H54 (cell line): ENCODE results near the gene INSIG1.

Source experiments
- DNase-seq: peaks from one replicate; pipeline ENCODE4 v3.0.0; 2011; ENCODE audit warnings: low spot score, mixed read lengths; ENCODE audit not compliant: insufficient read length
- FAIRE-seq: peaks from 3 replicates; lab custom pipeline; 2011; peaks lifted over from hg19 to GRCh38; lab: Jason Lieb, UNC
- POLR2A ChIP-seq: IDR thresholded peaks from 2 replicates; pipeline ENCODE4 v1.6.1; 2011; ENCODE audit warnings: low read depth, mild to moderate bottlenecking, low read length

The INSIG1 gene

GRCh38 chr7:155340721-155341120 is 43.0 kb downstream of the INSIG1 start:
- DNase-seq: no peak
- no peak for TF ChIP-seq POLR2A
- FAIRE-seq: no peak

DNA sequence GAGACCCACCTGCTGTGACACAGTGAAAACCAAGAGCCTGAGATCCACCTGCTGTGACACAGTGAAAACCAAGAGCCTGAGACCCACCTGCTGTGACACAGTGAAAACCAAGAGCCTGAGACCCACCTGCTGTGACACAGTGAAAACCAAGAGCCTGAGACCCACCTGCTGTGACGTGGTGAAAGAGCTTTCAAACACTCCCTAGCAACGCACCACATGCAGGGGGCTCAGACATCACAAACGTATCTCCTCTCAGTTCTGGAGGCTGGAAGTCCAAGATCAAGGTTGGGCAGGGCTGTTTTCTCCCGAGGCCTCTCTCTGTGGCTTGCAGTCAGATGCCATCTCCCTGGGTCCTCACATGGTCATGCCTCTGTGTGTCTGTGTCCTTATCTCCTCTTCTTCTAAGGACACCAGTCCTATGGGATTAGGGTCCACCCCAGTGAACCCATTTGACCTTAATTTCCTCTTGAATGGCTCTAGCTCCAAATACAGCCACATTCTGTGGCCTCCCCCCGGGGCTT is 43.8 kb downstream of the INSIG1 start:
- no peak for FAIRE-seq
- no peak for TF ChIP-seq POLR2A
- no peak for DNase-seq

- DNase-seq (no peak), FAIRE-seq (no peak)
- no peak for TF ChIP-seq POLR2A
These were observed 44.6 kb downstream of the INSIG1 start for GRCh38 chr7:155342313-155342712.

DNA sequence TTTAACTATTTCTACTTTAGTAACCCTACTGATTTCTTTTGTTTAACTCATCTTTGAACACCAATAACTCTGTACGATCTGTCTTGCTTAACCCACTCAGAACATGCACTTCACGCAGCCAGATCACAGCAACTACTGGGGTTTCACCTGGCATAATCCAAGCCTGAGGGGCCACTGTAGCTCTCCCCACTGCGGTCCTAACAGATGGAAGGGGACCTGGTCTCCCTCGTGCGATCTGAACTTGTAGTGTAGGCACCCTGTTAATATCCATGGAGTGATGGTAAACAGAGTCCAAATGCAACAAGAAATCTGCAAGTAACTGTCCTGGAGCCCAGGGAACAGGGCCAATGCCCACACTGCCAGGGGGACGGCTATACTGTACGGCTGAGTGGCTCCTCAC is 45.5 kb downstream of the INSIG1 start:
- no peak for TF ChIP-seq POLR2A
- FAIRE-seq: no peak
- DNase-seq: no peak

DNA sequence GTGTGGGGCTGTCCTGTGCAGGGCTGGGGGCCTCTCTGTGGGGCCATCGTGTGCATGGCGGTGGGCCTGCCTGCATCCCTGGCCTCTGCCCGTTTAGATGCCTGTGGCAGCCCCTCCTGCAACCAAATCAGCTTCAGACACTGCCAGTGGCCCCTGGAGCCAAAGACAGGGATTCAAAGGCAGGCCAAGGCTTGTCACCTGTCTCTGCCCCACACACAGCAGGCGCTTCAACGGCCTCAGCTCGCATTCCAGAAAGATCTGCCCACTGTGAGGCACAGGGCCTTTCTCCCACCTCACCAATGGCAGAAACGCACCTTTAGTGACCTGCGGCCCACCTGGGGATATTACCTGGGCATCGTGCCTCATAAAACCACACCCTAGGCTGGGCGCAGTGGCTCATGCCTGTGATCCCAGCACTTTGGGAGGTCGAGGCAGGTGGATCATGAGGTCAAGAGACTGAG is 46.0 kb downstream of the INSIG1 start:
- no peak for TF ChIP-seq POLR2A
- DNase-seq (no peak), FAIRE-seq (no peak)

- no peak for FAIRE-seq
- TF ChIP-seq POLR2A: no peak
- no peak for DNase-seq
These were observed 46.6 kb downstream of the INSIG1 start for GRCh38 chr7:155344270-155344617.

- FAIRE-seq (no peak), DNase-seq (peak; percentile 83)
- peak; percentile 32; the same call in 1 of the 2 replicates for TF ChIP-seq POLR2A
These were observed 47.1 kb downstream of the INSIG1 start for GRCh38 chr7:155344618-155345433.

DNA sequence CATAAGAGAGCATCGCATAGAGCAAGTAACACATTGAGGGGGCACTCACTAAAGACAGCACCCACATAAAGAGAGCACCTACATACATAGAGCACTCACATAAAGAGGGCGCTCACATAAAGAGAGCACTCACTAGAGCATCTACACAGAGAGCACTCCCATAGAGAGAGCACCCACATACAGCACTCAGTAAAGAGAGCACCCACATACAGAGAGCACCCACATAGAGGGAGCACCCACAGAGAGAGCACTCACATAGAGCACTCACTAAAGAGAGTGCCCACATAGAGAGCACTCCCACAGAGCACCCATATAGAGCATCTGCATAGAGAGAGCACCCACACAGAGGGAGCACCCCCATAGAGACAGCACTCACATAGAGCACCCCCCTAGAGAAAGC is 47.8 kb downstream of the INSIG1 start:
- FAIRE-seq (no peak), DNase-seq (no peak)
- no peak for TF ChIP-seq POLR2A

DNA sequence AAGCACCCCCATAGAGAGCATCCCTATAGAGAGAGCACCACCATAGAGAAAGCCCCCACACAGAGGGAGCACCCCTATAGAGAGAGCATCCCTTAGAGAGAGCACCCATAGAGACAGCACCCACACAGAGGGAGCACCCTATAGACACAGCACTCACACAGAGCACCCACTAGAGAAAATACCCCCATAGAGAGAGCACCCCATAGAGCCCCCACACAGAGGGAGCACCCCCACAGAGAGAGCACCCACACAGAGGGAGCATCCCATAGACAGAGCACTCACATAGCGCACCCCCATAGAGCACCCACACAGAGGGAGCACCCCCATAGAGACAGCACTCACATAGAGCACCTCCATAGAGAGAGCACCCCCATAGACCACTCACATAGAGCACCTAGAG is 48.6 kb downstream of the INSIG1 start:
- FAIRE-seq (no peak), DNase-seq (no peak)
- TF ChIP-seq POLR2A: no peak

DNA sequence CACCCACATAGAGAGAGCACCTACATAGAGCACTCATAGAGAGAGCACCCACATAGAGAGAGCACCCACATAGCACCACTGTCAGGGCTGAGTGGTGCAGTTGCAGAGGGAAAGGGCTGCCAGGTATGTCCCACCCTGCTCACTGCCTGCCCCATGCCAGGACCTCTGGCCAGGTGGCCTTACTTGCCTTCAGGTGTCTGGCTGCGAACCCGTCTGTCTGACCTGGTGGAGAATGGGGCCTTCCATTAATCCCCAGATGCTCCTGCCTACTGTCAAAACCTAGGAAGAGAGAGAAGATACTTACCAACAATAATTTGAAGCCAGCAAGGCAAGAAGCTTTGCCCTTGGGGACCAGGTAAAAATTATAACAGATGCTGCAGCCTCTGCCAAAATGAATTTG is 51.1 kb downstream of the INSIG1 start:
- no peak for FAIRE-seq
- no peak for TF ChIP-seq POLR2A

GRCh38 chr7:155349601-155350331 is 52.1 kb downstream of the INSIG1 start:
- no peak for TF ChIP-seq POLR2A
- FAIRE-seq (no peak), DNase-seq (no peak)

More for the DNA sequence above, 51.1 kb downstream of the INSIG1 start:
- DNase-seq: no peak

- FAIRE-seq (no peak), DNase-seq (no peak)
- TF ChIP-seq POLR2A: no peak
These were observed 53.6 kb downstream of the INSIG1 start for GRCh38 chr7:155351120-155351870.

DNA sequence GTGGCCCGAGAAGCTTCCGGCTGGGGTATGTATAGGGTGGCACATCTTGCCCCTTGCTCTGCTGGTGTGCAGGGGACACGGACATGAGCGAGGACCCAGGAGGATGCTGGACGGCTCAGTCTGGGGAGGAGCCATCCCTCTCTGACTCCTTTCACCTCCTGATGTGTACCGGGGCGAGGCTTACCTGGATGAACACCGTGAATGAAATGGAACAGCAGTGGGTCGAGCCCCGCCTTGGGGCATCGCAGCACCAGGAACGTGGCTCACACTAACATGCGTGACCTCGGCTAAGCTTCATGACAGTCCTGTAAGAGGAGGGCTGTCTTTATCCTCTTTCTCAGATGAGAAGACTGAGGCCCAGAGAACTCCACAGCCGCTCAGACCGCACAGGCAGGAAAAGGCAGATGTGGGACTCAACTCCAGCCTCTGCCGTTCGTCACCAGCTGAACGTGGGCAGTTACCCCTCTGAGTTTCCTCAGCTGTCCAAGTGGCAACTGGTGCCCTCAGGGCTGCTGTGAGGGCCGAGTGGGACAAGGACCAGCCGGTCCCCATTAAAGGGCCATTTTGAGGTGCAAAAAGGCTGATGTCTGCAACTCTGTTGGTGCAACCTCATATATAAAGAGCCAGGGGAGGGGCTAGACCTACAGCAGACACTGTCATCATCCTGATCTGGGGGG is 54.5 kb downstream of the INSIG1 start:
- DNase-seq: no peak
- no peak for FAIRE-seq
- no peak for TF ChIP-seq POLR2A
